T-helper 1 cell (primary cell): Measurements from ENCODE around the gene AK8.

Experiments
- DNase-seq, 5 donors: peaks; one replicate each; pipeline ENCODE4 v3.0.0-alpha.2; 2012 to 2020

AK8 gene

GRCh38 chr9:132710333-132710732 lies 167.8 kb downstream of the AK8 start:
- DNase-seq: no peak

DNA sequence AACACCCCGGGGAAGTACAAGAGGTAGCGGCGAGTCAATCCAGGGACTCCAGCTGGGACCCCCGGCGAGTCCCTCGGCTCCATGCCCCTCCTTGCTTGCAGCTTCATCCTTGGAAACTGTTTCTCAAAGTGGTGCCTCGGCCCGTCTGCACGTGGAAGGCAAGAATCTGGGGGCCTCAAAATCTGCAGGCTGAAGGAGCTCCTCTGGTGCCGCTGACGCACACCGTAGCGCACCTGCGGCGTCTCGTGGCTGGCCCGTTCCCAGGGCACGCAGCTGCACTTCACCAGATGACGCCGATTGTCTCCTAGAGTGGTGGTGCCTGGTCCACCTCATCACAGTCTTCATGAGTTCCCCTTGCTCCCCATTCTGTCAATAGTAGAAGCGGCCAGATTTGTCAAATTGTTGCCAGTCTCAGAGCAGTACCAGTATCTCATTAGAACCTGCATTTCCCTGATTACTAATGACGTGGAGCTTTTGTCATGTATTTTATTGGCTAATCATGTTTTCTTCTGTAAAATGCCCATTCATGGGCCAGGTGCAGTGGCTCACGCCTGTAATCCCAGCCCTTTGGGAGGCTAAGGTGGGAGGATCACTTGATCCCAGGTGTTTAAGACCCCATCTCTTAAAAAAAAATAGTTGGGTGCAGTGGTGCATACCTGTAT lies 169.2 kb downstream of the AK8 start:
- DNase-seq: no peak

GRCh38 chr9:132708239-132708638 lies 169.8 kb downstream of the AK8 start:
- no peak for DNase-seq

- DNase-seq: no peak
Measured at GRCh38 chr9:132703336-132703735, 174.7 kb downstream of the AK8 start.

DNA sequence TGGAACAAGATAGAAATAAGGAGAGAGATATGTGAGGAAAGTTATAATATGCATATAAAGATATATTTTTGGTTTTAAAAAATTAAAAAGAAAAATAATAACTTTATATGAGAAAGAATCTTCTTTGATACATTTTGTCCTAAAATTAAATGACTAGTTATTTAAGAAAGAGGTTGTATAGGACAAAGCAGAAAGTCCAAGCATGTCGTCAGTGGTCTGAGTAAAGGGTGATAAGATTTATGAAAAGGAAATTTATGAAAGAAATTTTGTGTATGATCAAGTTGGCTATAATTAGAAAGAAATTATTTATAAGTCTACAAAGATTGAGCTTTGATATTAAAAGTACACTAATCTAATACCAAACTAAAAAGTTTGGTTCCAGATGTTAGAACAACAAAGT lies 175.8 kb downstream of the AK8 start:
- DNase-seq: no peak

GRCh38 chr9:132699956-132700355 lies 178.1 kb downstream of the AK8 start:
- DNase-seq: no peak

GRCh38 chr9:132698989-132699388 lies 179.1 kb downstream of the AK8 start:
- DNase-seq: no peak

DNA sequence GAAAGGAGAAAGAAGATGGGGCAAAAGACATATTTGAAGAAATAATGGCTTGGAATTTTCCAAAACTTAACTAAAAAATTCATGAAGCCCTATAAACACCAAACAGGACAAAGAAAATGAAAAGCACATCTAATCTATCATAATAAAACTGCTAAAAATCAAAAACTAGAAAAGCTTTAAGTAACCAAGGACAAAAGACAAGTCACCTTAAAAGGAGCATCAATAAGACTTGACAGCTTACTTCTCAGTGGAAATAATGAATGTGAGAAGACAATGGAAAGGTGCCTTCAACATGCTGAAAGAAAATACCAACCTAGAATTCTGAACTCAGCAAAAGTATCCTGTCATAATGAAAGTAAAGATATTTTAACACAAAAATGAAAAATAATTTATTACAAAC lies 180.9 kb downstream of the AK8 start:
- DNase-seq: no peak

DNA sequence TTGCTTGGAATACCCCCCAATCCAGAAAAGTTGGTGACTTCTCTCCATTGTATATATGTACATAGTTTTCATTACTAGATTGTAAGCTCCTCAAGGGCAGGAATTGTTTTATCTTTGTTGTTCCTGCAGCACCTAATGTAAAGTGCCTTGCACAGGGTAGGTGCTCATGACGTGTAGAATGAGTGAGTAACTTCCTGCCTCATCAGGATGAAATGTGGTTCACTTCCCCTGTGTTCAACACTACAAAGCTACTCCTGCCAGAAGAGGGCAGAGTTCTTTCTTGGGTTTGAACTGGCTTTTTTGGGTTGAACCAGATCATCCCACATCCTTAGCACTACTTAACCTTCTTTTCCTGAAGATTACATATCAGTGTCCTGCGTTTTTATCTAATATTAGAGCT lies 183.9 kb downstream of the AK8 start:
- DNase-seq: peak in 1 of 5 donors; percentile 37

DNA sequence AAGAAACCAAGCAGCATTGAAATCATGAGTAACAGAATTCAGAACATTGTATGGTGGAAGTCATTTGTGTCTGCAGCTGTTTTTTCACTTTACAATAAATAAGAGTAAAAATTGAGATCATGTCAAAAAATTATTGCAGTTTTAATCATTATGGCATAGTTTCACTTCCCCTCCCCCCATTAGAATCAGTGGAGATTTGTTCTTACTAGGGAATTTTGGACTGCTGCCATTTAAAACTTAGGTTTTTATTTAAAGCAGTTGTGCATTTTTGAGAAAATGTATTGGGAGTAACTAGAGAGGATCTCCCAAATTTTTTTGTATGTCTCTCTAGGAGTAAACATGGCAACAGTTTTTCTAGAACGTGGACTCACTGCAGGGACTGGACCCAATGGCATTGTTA lies 187.4 kb downstream of the AK8 start:
- DNase-seq: no peak

DNA sequence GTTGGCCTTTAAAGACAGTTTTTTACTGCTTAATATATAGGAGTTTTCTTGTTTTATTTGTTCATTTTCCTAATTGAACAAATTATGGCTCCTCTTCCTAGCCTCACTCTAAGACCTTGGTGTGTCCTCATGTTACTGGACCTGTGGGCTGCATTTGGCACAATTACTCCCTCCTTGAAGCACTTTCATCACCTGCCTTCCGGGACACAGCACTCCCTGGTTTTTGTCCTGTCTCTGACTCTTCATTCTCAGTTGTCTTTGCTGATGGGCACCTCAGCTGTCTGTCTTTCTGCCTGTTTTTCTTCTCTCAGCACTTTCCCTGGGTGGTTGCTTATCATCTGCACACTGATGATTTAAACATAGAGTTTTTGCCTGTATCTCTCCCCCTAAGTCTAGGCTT lies 194.2 kb downstream of the AK8 start:
- DNase-seq: no peak

GRCh38 chr9:132681561-132681960 lies 196.5 kb downstream of the AK8 start:
- no peak for DNase-seq

DNA sequence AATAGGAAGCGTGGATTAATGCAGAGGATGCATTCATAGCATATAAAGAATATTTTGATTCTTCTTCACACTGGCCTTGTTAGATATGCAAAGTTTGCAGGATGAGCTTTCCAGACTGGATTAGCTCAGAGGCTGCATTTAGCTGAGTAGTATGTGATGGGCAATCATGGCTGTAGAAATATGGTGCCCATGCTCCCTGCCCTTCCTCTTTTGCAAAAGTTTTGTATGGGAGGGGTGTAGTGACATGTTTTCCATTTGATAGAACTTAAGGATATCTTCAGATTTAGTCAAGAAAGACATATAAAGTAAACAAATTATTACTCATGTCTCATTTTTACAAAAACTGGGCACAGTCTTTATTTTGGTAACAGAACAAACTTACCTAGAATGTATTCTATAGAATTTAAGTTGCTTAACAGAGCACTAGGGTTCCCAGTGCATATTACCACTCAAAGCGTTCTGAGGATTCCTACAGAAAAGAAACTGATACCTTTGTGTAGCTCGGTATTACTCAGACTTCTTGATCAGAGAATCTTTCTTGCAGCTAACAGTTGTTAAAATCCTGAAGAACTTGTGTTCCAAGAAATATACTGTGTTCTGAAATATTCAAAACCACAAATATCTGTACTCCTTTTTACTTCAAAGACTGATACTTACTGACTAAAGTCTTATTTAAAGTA lies 198.0 kb downstream of the AK8 start:
- peak in 1 of 5 donors; percentile 68 for DNase-seq

- no peak for DNase-seq
Measured at GRCh38 chr9:132677976-132678375, 200.1 kb downstream of the AK8 start.
